Lung (tissue), 12 donors: ENCODE measurements around the gene CUBN. TPM values are rescaled to one million over a fixed set of nuclear protein-coding genes. Genes with fewer than 3 reads are reported as not detected.

Experiments
- ATAC-seq: fragments of 200-7000 bp; cut with Tn5 transposase; one replicate; pipeline ENCODE4 v1.9.1; 2020; ENCODE audit warnings: moderate number of reproducible peaks; ENCODE audit not compliant: insufficient read depth, low FRiP score
- DNase-seq, 3 donors: peaks; one replicate each; pipeline ENCODE4 v3.0.0-alpha.2; 2013 to 2017
- H3K27ac ChIP-seq, 2 donors: one replicate each; pipeline ENCODE4 v1.5.1; 2013; ENCODE audit warnings: mild to moderate bottlenecking in 2 of 2, moderate library complexity in 2 of 2, control low read depth in 1 of 2, inconsistent platforms in 1 of 2, low read depth in 1 of 2, low read length in 1 of 2
- H3K27me3 ChIP-seq, 3 donors: one replicate each; pipeline ENCODE4 v1.5.1; 2013; ENCODE audit warnings: low read length in 2 of 3; ENCODE audit not compliant: control insufficient read depth in 3 of 3, insufficient read depth in 3 of 3
- H3K36me3 ChIP-seq, 4 donors: one replicate each; pipeline ENCODE4 v1.5.1; 2013; ENCODE audit warnings: low read length in 4 of 4, mild to moderate bottlenecking in 1 of 4, moderate library complexity in 1 of 4; ENCODE audit not compliant: control insufficient read depth in 4 of 4, insufficient read depth in 4 of 4
- H3K4me1 ChIP-seq, 5 donors: one replicate each; pipeline ENCODE4 v1.5.1; 2013; ENCODE audit warnings: low read length in 5 of 5, mild to moderate bottlenecking in 2 of 5, moderate library complexity in 1 of 5; ENCODE audit not compliant: control insufficient read depth in 5 of 5, insufficient read depth in 5 of 5
- H3K4me3 ChIP-seq: one replicate; pipeline ENCODE4 v1.5.1; 2013; ENCODE audit warnings: mild to moderate bottlenecking, control low read depth, moderate library complexity
- H3K9ac ChIP-seq, 2 donors: one replicate each; pipeline ENCODE4 v1.5.1; 2013; ENCODE audit warnings: low read length in 2 of 2, control low read depth in 1 of 2; ENCODE audit not compliant: insufficient read depth in 1 of 2
- H3K9me3 ChIP-seq, 4 donors: one replicate each; pipeline ENCODE4 v1.5.1; 2013; ENCODE audit warnings: low read length in 3 of 4, mild to moderate bottlenecking in 1 of 4, moderate library complexity in 1 of 4; ENCODE audit not compliant: control insufficient read depth in 4 of 4, insufficient read depth in 3 of 4
- WGBS, 2 donors: extraction: QIAGEN DNeasy Blood & Tissue Kit; methylation state at CpG; one replicate each; pipeline ENCODE4 v1.1.7; 2013; 5-methylcytosine and 5-hydroxymethylcytosine counted together
- polyA plus RNA-seq, 2 donors: library from polyadenylated mRNA; stranded (reverse); fragments of 200-250 nt; gene quantifications; one replicate each; pipeline ENCODE4 v1.2.1, GENCODE V29; 2013
- total RNA-seq, 2 donors: library from RNA; depleted of rRNA in 1 of 2; stranded (reverse); fragments of >200 nt in 1 of 2; gene quantifications; one replicate each; pipeline ENCODE4 v1.2.1, GENCODE V29; 2014 to 2021
- TF ChIP-seq, protein P1 (sequence below): IDR thresholded peaks from 2 replicates; pipeline ENCODE4 v1.5.1; 2012; ENCODE audit warnings: mild to moderate bottlenecking; ENCODE audit errors: control extremely low read depth, extremely low read depth
- donor health status: control.
- donor health status: control.
- donor health status: Bipolar disorder and iron deficiency.
- donor health status: healthy.
- donor health status: DM: yes; HTN: yes; CAD: no.

The CUBN gene
- total and polyA plus RNA-seq, 4 donors: 0.33 to 5.1 (median 1.0) TPM

DNA sequence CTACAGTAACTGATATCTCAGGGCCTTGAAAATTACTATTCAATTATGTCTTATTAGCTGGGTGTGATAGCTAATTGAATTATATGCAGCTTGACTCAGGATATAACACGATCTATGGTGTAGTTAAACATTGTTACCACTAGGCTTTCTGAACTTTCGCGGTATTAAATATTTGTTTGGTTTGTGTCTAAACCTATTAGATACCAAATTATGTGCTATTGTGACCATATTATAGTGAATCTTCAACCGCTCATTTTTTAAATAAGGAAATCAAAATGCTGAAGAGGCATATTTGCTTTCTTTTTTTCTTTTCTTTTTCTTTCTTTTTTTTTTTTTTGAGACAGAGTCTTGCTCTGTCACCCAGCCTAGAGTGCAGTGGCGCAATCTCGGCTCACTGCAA, 213.1 kb downstream of the CUBN start:
- Histone ChIP-seq H3K9me3 (no peaks in the 10 kb centered on the region), H3K36me3 (no peaks in the 10 kb centered on the region), H3K4me1 (peaks cover 0 to 12% (median 0%) of the 10 kb centered on the region in 5 donors), H3K27ac (no peak overlapping the region), H3K27me3 (no peaks in the 10 kb centered on the region), H3K9ac (no peak overlapping the region), H3K4me3 (no peak overlapping the region)
- TF ChIP-seq, protein P1, sequence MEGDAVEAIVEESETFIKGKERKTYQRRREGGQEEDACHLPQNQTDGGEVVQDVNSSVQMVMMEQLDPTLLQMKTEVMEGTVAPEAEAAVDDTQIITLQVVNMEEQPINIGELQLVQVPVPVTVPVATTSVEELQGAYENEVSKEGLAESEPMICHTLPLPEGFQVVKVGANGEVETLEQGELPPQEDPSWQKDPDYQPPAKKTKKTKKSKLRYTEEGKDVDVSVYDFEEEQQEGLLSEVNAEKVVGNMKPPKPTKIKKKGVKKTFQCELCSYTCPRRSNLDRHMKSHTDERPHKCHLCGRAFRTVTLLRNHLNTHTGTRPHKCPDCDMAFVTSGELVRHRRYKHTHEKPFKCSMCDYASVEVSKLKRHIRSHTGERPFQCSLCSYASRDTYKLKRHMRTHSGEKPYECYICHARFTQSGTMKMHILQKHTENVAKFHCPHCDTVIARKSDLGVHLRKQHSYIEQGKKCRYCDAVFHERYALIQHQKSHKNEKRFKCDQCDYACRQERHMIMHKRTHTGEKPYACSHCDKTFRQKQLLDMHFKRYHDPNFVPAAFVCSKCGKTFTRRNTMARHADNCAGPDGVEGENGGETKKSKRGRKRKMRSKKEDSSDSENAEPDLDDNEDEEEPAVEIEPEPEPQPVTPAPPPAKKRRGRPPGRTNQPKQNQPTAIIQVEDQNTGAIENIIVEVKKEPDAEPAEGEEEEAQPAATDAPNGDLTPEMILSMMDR: no peak
- ATAC-seq (no peak), DNase-seq (no peak)
- 95 to 96% methylated on average over 6 of the region's 6 CpGs for WGBS, 2 donors

DNA sequence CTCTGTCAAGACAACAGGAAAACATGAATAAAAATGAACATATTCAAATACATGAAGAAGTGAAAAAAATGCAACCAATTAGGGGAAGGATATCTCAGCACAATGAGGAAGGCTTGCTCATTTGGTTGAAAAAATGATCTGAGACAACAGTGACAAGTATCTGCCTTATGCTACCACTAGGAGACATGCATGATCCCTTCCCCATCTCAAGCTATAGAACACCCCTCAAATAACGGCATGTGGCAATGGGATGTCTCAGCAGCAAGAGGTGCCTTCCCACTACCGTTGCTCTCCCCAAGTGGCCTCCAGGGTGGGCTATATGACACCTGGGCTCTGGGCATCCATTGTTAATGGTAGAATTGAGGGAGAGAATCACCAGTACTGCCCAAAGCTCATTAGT, 214.3 kb downstream of the CUBN start:
- no peak for ATAC-seq

DNA sequence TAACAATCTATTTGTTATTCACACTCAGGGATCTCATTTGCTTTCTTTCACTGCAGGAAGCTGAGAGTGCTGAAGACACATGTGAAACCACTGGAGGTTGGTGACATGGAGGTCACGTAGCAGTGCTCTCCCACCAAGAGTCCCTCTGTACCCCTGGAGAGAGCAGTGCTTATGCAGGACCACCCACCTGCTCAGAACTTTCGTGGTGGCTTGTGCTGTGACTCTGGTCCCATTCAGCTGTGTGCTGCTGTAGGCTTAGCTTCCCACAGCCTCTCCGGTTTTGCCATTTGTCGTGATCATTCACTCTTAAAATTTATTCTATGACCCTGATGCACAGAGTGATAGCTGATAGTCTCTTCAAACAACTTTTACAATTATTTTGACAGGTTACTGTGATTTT, 216.3 kb downstream of the CUBN start:
- DNase-seq: no peak
- no peaks in the 10 kb centered on the region for H3K4me1 ChIP-seq
- H3K4me3 ChIP-seq: no peak overlapping the region
- no peak for ATAC-seq
- no peaks in the 10 kb centered on the region for H3K9me3 ChIP-seq
- 93 to 95% methylated on average over 4 of the region's 4 CpGs for WGBS, 2 donors
- no peaks in the 10 kb centered on the region for H3K36me3 ChIP-seq
- TF ChIP-seq, protein P1: no peak
- no peak overlapping the region for H3K9ac ChIP-seq
- H3K27ac ChIP-seq: no peak overlapping the region
- no peaks in the 10 kb centered on the region for H3K27me3 ChIP-seq

More for the DNA sequence above, 214.3 kb downstream of the CUBN start:
- no peaks in the 10 kb centered on the region for H3K9me3 ChIP-seq
- H3K4me3 ChIP-seq: no peak overlapping the region
- WGBS, 2 donors: 70 to 71% methylated on average over 2 of the region's 2 CpGs
- no peak overlapping the region for H3K9ac ChIP-seq
- no peaks in the 10 kb centered on the region for H3K27me3 ChIP-seq
- H3K27ac ChIP-seq: no peak overlapping the region
- DNase-seq: no peak
- TF ChIP-seq, protein P1: no peak
- peaks cover 0 to 12% (median 0%) of the 10 kb centered on the region in 5 donors for H3K4me1 ChIP-seq
- H3K36me3 ChIP-seq: no peaks in the 10 kb centered on the region

DNA sequence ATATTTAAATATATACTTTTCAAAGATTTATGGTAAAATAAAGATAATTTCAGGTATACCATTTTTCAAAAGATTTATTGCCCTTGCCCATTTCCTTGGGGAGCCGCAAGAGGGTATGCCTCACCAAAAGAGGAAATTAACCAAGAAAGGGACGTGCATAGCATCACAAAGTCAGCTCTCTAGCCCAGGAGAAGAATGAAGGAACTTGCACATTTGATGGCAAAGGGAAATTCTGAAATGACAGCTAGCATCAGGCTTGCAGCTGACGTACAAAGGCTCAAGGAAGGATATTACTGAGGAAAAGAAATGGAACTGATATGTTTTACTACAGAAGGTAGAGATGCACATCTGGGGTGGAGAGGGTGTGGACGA, 218.8 kb downstream of the CUBN start:
- H3K9ac ChIP-seq: no peak overlapping the region
- no peaks in the 10 kb centered on the region for H3K27me3 ChIP-seq
- no peaks in the 10 kb centered on the region for H3K9me3 ChIP-seq
- H3K4me3 ChIP-seq: no peak overlapping the region
- 45 to 71% methylated on average over 4 of the region's 4 CpGs for WGBS, 2 donors
- no peaks in the 10 kb centered on the region for H3K4me1 ChIP-seq
- no peak for ATAC-seq
- TF ChIP-seq, protein P1: no peak
- no peak for DNase-seq
- no peaks in the 10 kb centered on the region for H3K36me3 ChIP-seq
- no peak overlapping the region for H3K27ac ChIP-seq
